Measurements from ENCODE around the gene RFX2.

The RFX2 gene

DNA sequence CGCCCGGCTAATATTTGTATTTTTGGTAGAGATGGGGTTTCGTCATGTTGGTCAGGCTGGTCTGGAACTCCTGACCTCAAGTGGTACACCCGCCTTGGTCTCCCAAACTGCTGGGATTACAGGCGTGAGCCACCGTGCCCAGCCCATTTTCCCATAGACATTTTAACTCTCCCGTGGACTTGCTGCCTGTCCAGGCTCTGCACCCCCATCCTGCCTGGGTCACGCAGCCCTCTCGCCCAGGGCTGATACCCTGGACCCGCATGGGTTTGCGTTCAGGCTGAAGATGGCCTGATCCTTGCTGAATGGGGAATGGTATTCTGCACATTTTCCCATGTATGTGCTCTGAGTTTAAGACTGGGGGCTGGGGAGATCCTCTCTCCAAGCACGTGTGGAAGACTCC lies 86.4 kb downstream of the RFX2 start:
- Histone ChIP-seq H3K4me3 (ENCODE audit: low read length) (no peak overlapping the region), H3K27ac (ENCODE audit: low read length) (no peak overlapping the region), H3K9ac (ENCODE audit: low read length) (no peak overlapping the region), H3K9me3 (ENCODE audit: control insufficient read depth, low read depth, low read length) (no peaks in the 10 kb centered on the region), H3K36me3 (ENCODE audit: control insufficient read depth, low read depth, low read length) (no peaks in the 10 kb centered on the region), H3K27me3 (ENCODE audit: control insufficient read depth, insufficient read depth, low read length) (peaks cover 5% of the 10 kb centered on the region), H3K4me1 (ENCODE audit: control insufficient read depth, low read depth, low read length) (no peaks in the 10 kb centered on the region)

DNA sequence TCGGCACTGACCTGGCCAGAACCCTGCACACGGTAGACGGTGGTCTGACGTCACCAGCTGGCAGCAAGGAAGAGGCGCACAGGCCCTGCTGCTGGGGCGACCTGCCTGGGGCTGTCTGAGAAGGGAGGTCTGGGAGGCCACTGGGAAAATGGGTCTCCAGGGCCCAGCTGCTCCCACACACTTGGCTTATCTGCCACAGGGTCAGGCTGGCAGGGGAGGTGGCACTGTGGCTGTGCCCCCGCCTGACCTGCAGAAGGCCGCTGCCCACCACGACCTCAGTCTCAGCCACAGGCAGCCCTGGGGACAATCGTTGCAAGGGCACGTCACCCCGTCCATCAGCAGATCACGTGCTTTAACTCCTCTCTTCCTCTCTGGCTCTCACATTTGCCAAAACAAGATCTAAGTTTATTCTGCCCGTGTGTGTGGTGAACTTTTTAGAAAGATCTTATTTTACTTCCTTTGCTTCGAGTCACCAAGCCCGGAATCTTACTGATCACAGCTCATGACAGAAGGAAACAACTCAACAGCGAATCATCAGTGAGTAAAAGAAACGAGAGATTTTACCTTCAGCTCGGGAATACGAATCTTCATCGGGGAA lies 87.1 kb downstream of the RFX2 start:
- Histone ChIP-seq H3K4me3 (ENCODE audit: low read length) (no peak overlapping the region), H3K27me3 (ENCODE audit: control insufficient read depth, insufficient read depth, low read length) (peaks cover 5% of the 10 kb centered on the region), H3K4me1 (ENCODE audit: control insufficient read depth, low read depth, low read length) (no peaks in the 10 kb centered on the region), H3K36me3 (ENCODE audit: control insufficient read depth, low read depth, low read length) (no peaks in the 10 kb centered on the region), H3K9ac (ENCODE audit: low read length) (no peak overlapping the region), H3K9me3 (ENCODE audit: control insufficient read depth, low read depth, low read length) (no peaks in the 10 kb centered on the region), H3K27ac (ENCODE audit: low read length) (no peak overlapping the region)

DNA sequence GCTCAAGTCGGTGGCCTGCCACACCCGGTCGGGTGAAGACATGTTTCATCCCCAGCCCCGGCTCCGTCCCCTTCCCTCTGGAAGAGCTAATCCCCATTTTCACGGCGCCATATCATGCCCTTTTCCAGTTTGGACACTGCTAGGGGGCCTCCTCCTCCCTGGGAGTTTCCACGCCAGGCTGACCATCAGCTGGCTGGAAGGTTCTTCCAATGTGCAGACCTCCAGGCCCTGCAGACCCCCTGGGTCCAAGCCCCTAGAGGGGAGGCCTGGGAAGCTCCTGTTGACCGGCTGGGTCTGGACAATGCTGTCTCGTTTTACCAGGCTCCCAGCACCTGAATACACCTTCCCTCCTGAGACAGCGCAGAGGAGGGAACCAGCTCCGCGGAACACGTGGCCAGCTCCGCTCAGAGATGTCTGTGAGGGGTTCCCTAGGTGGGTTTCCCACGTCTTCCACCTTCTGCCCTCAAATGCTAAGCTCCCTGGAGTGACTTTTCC lies 87.7 kb downstream of the RFX2 start:
- Histone ChIP-seq H3K4me1 (ENCODE audit: control insufficient read depth, low read depth, low read length) (no peaks in the 10 kb centered on the region), H3K36me3 (ENCODE audit: control insufficient read depth, low read depth, low read length) (no peaks in the 10 kb centered on the region), H3K27ac (ENCODE audit: low read length) (no peak overlapping the region), H3K9ac (ENCODE audit: low read length) (no peak overlapping the region), H3K27me3 (ENCODE audit: control insufficient read depth, insufficient read depth, low read length) (peaks cover 5% of the 10 kb centered on the region), H3K9me3 (ENCODE audit: control insufficient read depth, low read depth, low read length) (no peaks in the 10 kb centered on the region), H3K4me3 (ENCODE audit: low read length) (no peak overlapping the region)

DNA sequence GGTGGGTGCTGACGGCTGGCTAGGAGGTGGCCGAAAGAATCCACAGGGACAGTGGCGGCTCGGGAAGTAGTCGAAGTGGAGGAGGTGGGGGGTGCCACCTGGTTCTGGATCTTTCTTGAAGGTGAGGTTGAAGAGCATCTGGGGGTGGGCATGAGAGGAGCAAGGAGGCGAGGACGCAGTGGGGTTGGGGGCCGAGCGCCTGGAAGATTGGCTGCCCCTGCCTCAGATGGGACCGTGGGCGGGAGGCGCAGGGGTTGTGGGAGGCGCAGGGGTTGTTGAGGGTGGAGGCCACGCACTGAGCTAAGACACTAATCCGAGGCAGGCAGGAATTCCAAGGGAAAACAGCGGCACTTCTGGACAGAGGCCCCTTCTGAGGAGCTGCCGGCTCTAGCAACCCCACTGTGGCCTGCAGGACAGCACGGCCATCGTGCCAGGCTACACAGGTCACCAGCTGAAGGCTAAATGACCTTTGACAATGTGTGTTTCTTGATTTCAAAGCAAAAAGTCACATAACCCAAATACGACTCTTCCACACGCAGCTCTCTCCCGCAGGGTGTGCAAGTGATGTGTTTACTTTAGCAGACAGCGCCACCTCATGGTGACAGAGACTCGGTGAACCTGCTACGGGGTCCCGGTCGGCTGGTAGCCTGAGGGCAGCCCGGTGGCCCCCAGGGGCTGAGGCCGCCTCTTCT lies 88.3 kb downstream of the RFX2 start:
- H3K27ac ChIP-seq (ENCODE audit: low read length): no peak overlapping the region
- H3K9ac ChIP-seq (ENCODE audit: low read length): no peak overlapping the region
- no peak overlapping the region for H3K4me3 ChIP-seq (ENCODE audit: low read length)
- no peaks in the 10 kb centered on the region for H3K9me3 ChIP-seq (ENCODE audit: control insufficient read depth, low read depth, low read length)
- no peaks in the 10 kb centered on the region for H3K36me3 ChIP-seq (ENCODE audit: control insufficient read depth, low read depth, low read length)
- H3K27me3 ChIP-seq (ENCODE audit: control insufficient read depth, insufficient read depth, low read length): peaks cover 5% of the 10 kb centered on the region
- H3K4me1 ChIP-seq (ENCODE audit: control insufficient read depth, low read depth, low read length): no peaks in the 10 kb centered on the region

DNA sequence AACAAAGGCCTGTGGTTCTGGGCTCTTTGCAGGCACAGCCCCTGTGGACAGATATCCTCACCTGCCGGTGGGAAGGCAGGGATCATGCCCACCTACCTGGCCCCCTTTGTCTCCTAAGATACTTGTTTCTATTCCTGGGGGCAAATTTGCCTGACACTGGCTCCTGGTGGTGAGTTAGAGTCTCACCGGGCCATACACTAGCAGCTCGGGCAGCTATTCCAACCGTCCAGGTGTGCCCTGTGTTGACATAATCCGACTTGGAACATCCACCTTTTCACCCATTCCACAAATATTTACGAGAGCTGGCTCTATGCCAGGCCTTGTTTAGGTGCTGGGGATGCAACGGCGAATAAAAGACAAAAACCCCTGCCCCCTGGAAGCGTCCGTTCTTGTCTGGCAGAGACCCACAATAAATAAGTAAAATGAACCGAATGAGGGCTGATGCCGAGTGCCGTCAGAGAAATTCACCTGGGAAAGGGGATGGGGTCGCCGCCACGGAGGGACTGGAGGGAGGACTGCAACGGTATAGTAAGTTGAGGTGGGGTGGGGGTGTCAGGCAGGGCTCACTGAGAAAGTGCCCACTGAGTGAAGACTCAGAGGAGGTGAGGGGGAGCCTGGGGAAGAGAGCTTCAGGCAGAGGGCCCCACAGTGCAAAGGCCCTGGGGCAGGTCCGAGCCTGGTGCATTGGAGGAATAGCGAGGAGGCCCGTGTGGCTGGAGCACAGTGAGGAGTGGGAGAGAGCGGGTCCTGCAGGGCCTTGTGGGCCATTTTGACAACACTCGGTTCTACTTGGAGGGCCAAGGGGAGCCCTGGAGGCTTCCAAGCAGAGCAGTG lies 89.1 kb downstream of the RFX2 start:
- Histone ChIP-seq H3K9me3 (ENCODE audit: control insufficient read depth, low read depth, low read length) (no peaks in the 10 kb centered on the region), H3K9ac (ENCODE audit: low read length) (no peak overlapping the region), H3K4me1 (ENCODE audit: control insufficient read depth, low read depth, low read length) (no peaks in the 10 kb centered on the region), H3K27ac (ENCODE audit: low read length) (no peak overlapping the region), H3K36me3 (ENCODE audit: control insufficient read depth, low read depth, low read length) (no peaks in the 10 kb centered on the region), H3K4me3 (ENCODE audit: low read length) (no peak overlapping the region), H3K27me3 (ENCODE audit: control insufficient read depth, insufficient read depth, low read length) (peaks cover 5% of the 10 kb centered on the region)

DNA sequence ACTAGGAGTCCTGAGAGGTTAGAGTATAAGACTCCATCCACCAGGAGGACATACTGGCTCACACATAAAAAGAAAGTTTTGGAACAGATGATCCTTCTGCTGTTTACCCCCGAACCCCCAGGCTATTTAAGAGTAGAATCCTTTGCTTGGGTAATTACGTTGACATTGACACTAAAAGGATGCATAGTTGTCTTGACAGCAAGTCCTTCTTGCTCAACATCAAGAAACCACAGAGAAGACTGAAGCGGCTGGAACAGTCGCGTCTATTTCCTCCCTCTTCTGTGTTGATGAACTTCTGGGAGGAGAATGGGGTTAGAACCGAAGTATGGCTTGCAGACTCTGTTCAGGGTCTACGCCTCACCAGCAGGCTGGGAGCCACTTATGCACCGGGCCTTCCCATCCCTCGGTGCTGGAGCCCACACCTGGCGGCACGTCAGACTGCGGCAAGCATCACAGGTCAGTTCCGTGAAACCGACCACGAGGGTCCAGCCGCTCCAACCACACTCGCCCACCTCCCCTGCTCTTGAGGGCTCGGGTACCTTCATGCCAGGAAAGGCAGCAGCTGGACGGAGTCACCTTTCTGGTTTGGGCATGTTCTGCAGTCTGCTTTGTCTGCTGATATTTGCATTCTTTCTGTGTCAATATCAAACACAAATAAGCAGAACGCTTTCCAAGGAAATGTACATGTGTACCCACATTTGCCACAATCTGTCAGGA lies 90.0 kb downstream of the RFX2 start:
- H3K4me1 ChIP-seq (ENCODE audit: control insufficient read depth, low read depth, low read length): no peaks in the 10 kb centered on the region
- no peaks in the 10 kb centered on the region for H3K36me3 ChIP-seq (ENCODE audit: control insufficient read depth, low read depth, low read length)
- H3K4me3 ChIP-seq (ENCODE audit: low read length): no peak overlapping the region
- H3K27ac ChIP-seq (ENCODE audit: low read length): no peak overlapping the region
- H3K9me3 ChIP-seq (ENCODE audit: control insufficient read depth, low read depth, low read length): no peaks in the 10 kb centered on the region
- no peak overlapping the region for H3K9ac ChIP-seq (ENCODE audit: low read length)
- H3K27me3 ChIP-seq (ENCODE audit: control insufficient read depth, insufficient read depth, low read length): peaks cover 5% of the 10 kb centered on the region

DNA sequence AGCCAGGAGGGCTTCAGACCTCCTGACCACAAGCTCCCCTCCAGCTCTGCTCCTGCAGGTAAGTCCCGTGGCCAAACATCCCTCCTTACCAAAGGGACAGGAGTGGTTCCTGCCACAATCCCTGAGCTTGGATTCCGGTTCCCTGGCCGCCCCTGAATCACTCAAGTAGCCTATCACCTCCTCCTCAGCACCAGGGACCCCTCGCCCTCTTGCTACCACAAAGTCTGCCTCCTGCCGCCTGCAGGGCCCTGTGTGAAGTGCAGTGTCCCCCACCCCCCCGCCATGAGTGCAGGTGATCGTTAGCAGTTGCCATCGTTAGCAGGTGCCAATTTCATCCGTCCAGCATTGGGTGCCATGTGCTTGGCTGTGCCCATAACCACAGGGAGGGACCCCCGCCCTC lies 91.5 kb downstream of the RFX2 start:
- Histone ChIP-seq H3K9ac (ENCODE audit: low read length) (no peak overlapping the region), H3K27ac (ENCODE audit: low read length) (no peak overlapping the region), H3K27me3 (ENCODE audit: control insufficient read depth, insufficient read depth, low read length) (peaks cover 5% of the 10 kb centered on the region)

DNA sequence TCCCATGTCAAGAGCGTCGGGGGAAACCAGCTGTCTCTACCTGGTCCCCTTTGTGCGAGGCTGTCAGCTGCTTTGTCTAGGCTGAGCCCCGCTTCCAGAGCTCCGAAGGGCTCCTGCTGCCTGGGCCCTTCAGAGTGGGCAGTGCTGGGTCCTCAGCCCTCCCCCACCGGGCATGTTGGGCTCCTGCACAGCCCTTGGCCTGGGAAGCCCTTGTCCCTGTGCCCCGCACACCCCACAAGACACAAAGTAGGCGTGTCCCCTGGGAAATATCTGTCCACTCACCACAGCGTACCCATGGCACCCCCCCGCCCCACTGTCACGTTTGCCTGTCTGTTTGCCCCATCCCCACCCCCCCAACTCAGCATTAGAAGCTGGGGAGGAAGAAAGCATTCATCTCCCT lies 92.7 kb downstream of the RFX2 start:
- Histone ChIP-seq H3K9me3 (ENCODE audit: control insufficient read depth, low read depth, low read length) (no peaks in the 10 kb centered on the region), H3K27me3 (ENCODE audit: control insufficient read depth, insufficient read depth, low read length) (peaks cover 1% of the 10 kb centered on the region), H3K4me1 (ENCODE audit: control insufficient read depth, low read depth, low read length) (no peaks in the 10 kb centered on the region), H3K4me3 (ENCODE audit: low read length) (no peak overlapping the region), H3K27ac (ENCODE audit: low read length) (no peak overlapping the region), H3K9ac (ENCODE audit: low read length) (no peak overlapping the region), H3K36me3 (ENCODE audit: control insufficient read depth, low read depth, low read length) (no peaks in the 10 kb centered on the region)

More for the DNA sequence above, 91.5 kb downstream of the RFX2 start:
- Histone ChIP-seq H3K4me3 (ENCODE audit: low read length) (no peak overlapping the region), H3K9me3 (ENCODE audit: control insufficient read depth, low read depth, low read length) (no peaks in the 10 kb centered on the region), H3K4me1 (ENCODE audit: control insufficient read depth, low read depth, low read length) (no peaks in the 10 kb centered on the region), H3K36me3 (ENCODE audit: control insufficient read depth, low read depth, low read length) (no peaks in the 10 kb centered on the region)

DNA sequence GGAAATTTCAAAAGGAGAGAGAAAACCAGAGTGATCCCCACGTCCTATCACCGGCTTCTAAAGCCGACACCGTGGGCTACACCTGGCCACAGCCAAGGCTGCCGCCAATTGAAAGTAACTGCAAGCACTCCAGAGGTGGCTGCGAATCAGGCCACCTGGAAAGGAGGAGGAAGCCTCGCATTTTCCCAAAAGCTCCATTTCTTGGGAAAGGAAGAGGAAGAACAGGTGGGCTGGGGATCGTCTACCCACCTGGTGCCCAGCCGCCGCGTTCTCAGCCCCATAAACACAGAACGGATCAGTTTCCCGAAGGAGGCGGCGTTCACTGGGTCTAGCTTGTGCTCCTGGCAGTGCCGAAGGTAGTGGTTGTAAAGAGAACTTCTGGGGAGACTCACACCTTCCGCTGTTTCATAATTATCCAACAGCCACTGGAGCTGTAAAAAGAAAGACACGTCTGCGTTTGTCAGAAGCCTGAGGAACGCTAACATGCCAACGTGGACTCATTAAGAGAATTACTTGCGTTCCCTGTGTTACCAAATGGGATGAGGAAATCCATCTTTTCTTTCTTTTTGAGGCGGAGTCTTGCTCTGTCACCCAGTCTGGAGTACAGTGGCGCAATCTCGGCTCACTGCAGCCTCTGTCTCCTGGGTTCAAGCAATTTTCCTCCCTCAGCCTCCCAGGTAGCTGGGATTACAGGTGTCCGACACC lies 94.3 kb downstream of the RFX2 start:
- Histone ChIP-seq H3K4me3 (ENCODE audit: low read length) (no peak overlapping the region), H3K9ac (ENCODE audit: low read length) (no peak overlapping the region), H3K9me3 (ENCODE audit: control insufficient read depth, low read depth, low read length) (no peaks in the 10 kb centered on the region), H3K4me1 (ENCODE audit: control insufficient read depth, low read depth, low read length) (no peaks in the 10 kb centered on the region), H3K27me3 (ENCODE audit: control insufficient read depth, insufficient read depth, low read length) (no peaks in the 10 kb centered on the region), H3K27ac (ENCODE audit: low read length) (no peak overlapping the region), H3K36me3 (ENCODE audit: control insufficient read depth, low read depth, low read length) (no peaks in the 10 kb centered on the region)

DNA sequence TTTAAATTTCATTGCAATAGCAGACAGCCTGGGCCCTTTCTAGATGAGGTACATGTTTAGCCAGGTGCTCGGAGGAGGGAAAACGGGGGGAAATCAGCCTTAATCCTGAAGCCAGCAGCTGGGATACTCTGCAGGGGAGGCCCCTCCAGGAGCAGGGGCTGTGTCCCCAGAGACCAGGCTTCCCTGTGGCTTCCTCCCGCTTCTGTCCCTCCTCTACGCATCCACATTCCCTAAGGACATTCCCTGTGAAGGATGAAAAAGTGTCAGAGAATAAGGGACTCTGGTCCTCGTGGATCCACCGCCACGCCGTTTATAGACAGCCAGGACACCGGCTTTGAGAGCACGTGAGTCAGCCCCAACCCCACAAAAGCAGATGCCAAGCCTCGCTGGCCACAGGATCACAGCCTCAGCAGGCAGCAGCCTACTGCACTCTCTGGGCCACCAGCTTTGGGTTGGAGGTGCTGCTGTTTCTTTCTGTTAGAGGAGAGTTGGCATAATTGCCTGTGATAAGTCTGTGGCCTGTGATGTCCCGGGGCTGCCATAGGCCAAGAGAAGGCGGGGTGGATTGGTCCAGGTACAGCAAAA lies 95.7 kb downstream of the RFX2 start:
- H3K4me3 ChIP-seq (ENCODE audit: low read length): no peak overlapping the region
- no peaks in the 10 kb centered on the region for H3K36me3 ChIP-seq (ENCODE audit: control insufficient read depth, low read depth, low read length)
- no peaks in the 10 kb centered on the region for H3K4me1 ChIP-seq (ENCODE audit: control insufficient read depth, low read depth, low read length)
- no peaks in the 10 kb centered on the region for H3K9me3 ChIP-seq (ENCODE audit: control insufficient read depth, low read depth, low read length)
- no peak overlapping the region for H3K27ac ChIP-seq (ENCODE audit: low read length)
- no peak overlapping the region for H3K9ac ChIP-seq (ENCODE audit: low read length)
- no peaks in the 10 kb centered on the region for H3K27me3 ChIP-seq (ENCODE audit: control insufficient read depth, insufficient read depth, low read length)
